Transverse colon (tissue), 4 donors: ENCODE results near the gene SIK3.

Experiments
- CTCF ChIP-seq, 5 experiments: fragments of 200-600 bp in 3 of 5; fragments of 450-650 bp in 2 of 5; sonication (generic) in 3 of 5; IDR thresholded peaks; 1 replicate in 2 of 5; 2 replicates in 3 of 5; pipeline ENCODE4 v1.5.1; 2016 to 2017; ENCODE audit warnings: antibody characterized with exemption in 5 of 5, inconsistent platforms in 3 of 5, mild to moderate bottlenecking in 2 of 5, moderate library complexity in 1 of 5
- POLR2A ChIP-seq: fragments of 450-650 bp; IDR thresholded peaks from one replicate; pipeline ENCODE4 v1.6.1; 2016; ENCODE audit warnings: antibody characterized with exemption, mild to moderate bottlenecking, moderate library complexity
- POLR2AphosphoS5 ChIP-seq, 3 donors: sonication (generic); formaldehyde crosslinking; IDR thresholded peaks; one replicate each; pipeline ENCODE4 v1.6.1; 2016; ENCODE audit warnings: antibody characterized with exemption in 3 of 3

- TF ChIP-seq CTCF (IDR thresholded peaks at IDR 0.05): no peak
- TF ChIP-seq POLR2AphosphoS5 (IDR thresholded peaks at IDR 0.05): no peak
- TF ChIP-seq POLR2A: no peak
Observed at GRCh38 chr11:117110294-117110950, 12.2 kb upstream of the SIK3 start.
